ENCODE data around the gene SP3. TPM values are rescaled to one million over a fixed set of nuclear protein-coding genes. Genes with fewer than 3 reads are reported as not detected.

Gene SP3
- total RNA-seq, 1 donor from 2014 or later: 210 TPM

DNA sequence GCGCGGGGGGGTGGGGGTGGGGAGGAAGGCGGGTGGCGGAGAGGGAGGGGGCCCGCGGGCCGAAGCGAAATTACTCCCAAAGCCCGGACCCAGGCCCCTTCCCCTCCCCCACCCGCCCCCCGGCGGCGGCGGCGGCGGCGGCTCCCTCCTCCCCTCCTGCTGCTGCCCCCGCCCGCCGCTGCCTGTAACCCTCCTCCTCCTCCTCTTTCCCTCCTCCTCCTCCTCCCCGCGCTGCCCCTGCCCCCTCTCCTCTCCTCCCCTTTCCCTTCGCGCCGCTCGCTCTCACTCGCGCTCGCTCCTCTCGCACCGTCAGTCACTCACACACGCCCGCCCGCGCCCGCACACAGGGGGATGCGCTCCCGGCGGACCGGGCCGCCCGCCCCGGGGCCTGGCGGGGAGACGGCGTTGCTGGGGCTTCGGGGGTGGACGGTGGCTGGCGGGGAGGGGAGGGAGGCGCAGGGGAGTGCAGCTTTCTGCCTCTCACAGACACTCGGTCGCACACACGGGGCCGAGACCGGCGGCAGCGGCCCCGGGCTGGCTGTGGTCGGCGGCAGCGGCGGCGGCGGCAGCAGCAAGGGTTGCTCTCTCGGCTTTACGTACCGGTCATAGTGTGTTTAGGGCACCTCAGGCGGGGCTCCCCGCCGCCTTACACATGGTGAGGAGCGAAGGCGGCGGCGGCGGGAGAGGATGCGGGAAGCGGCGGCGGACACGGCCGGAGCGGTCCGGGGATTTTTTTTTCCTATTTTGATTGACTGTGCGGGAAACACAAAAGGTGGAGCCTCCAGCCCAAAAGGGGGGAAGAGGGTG, 405 bp downstream of the SP3 start:
- Histone ChIP-seq H3K27me3 (no peaks in the 10 kb centered on the region), H3K36me3 (peaks cover 17% of the 10 kb centered on the region), H3K79me2 (ENCODE audit: low read depth) (peaks cover 63% of the 10 kb centered on the region), H3K4me1 (peaks cover 22% of the 10 kb centered on the region), H2AFZ (replicated peaks) (no peak overlapping the region), H3K9ac (peak overlapping the region; percentile 93), H3K27ac (peak overlapping the region; percentile 97), H3K4me2 (peak overlapping the region; percentile 100), H4K20me1 (ENCODE audit: low read depth) (peaks cover 5% of the 10 kb centered on the region), H3F3A (ENCODE audit: low read depth) (peaks cover 33% of the 10 kb centered on the region), H3K9me3 (ENCODE audit: low read depth) (peaks cover 4% of the 10 kb centered on the region), H3K4me3 (peak overlapping the region; percentile 99)
- DNase-seq (ENCODE audit: low spot score): peak; percentile 87
- no peak for TF ChIP-seq EZH2 (IDR thresholded peaks at IDR 0.05)
- TF ChIP-seq, protein P1, sequence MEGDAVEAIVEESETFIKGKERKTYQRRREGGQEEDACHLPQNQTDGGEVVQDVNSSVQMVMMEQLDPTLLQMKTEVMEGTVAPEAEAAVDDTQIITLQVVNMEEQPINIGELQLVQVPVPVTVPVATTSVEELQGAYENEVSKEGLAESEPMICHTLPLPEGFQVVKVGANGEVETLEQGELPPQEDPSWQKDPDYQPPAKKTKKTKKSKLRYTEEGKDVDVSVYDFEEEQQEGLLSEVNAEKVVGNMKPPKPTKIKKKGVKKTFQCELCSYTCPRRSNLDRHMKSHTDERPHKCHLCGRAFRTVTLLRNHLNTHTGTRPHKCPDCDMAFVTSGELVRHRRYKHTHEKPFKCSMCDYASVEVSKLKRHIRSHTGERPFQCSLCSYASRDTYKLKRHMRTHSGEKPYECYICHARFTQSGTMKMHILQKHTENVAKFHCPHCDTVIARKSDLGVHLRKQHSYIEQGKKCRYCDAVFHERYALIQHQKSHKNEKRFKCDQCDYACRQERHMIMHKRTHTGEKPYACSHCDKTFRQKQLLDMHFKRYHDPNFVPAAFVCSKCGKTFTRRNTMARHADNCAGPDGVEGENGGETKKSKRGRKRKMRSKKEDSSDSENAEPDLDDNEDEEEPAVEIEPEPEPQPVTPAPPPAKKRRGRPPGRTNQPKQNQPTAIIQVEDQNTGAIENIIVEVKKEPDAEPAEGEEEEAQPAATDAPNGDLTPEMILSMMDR (IDR thresholded peaks at IDR 0.05): no peak
- TF ChIP-seq EZH2phosphoT487 (IDR thresholded peaks at IDR 0.05): no peak
- H3K27me3 Mint-ChIP-seq (ENCODE audit: insufficient read depth, low read depth): peaks cover 12% of the 10 kb centered on the region
- H3K4me3 Mint-ChIP-seq: peak overlapping the region; percentile 94
- peaks cover 23% of the 10 kb centered on the region for H3K4me1 Mint-ChIP-seq
- peak overlapping the region; percentile 99 for H3K27ac Mint-ChIP-seq
- peaks cover 22% of the 10 kb centered on the region for H3K36me3 Mint-ChIP-seq
- peaks cover 16% of the 10 kb centered on the region for H3K9me3 Mint-ChIP-seq

DNA sequence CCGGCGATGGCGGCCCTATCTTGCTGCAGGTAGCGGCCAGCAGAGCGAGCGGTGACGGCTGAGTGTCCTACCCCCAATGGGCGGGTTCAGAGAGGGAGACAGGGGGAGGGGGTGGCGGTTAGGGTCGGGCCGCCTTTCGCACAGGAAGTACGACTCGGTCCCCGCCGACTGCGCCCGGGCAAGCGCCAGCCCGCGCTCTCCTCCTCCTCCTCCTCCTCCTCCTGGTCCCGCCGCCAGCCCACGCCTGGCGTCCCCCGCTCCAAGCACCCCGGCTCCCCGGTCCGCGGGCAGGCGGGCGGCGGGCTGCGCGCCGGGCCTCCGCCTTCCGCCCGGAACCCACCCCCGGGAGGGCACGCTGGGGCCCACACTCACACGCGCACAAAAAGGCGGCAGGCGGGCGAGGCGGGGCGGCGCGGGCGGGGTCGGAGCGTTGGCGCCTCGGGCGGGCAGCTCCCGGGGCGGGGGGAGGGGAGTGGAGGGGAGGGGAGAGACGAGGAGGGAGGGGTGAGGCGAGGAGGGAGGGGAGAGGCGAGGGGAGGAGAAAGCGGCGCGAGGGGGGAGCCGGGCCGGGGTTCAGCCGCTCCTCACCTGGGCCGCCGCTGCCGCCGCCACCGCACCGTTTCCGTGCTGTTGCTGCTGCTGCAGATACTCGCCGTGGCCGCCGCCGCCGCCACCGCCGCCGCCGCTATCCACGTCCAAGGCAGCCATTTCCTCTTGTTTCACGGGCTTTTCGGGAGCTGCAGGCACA, 1.2 kb downstream of the SP3 start:
- H3K79me2 ChIP-seq (ENCODE audit: low read depth): peaks cover 70% of the 10 kb centered on the region

DNA sequence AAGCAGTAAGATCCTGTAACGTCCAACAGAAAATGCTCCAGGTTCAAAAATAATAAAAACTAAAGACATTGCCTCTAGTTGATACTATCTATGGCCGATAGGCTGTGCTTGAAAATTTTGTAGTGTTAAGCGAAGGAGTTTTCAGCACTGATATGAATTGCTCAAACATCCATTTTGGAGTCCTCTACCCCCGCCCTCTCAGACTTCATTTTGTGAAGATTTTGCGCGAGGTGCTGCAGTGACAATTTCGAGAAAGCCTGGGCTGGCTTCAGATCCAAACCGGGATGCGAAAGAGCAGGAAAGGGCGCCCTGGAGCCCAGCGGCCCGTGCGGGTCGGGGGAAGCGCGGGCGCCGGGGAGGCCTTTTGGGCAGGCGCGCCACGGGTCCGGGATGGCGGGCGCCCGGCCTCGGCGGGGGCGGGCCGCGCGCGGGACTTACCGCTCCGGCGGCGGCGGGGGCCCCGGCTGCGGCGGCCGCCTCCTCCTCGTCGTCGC, 1.8 kb downstream of the SP3 start:
- peak overlapping the region; percentile 97 for H3K27ac ChIP-seq
- Mint-ChIP-seq H3K36me3 (peaks cover 31% of the 10 kb centered on the region), H3K9me3 (peaks cover 25% of the 10 kb centered on the region), H3K4me1 (peaks cover 26% of the 10 kb centered on the region), H3K27ac (peak overlapping the region; percentile 98), H3K4me3 (peak overlapping the region; percentile 96), H3K27me3 (ENCODE audit: insufficient read depth, low read depth) (peaks cover 13% of the 10 kb centered on the region)
- H2AFZ ChIP-seq (replicated peaks): no peak overlapping the region
- H4K20me1 ChIP-seq (ENCODE audit: low read depth): peaks cover 19% of the 10 kb centered on the region
- peaks cover 4% of the 10 kb centered on the region for H3K9me3 ChIP-seq (ENCODE audit: low read depth)
- H3K9ac ChIP-seq: peak overlapping the region; percentile 65
- no peaks in the 10 kb centered on the region for H3K27me3 ChIP-seq
- TF ChIP-seq EZH2phosphoT487 (IDR thresholded peaks at IDR 0.05) (no peak), EZH2 (IDR thresholded peaks at IDR 0.05) (no peak)
- TF ChIP-seq, protein P1 (IDR thresholded peaks at IDR 0.05): peak; percentile 38
- H3K4me1 ChIP-seq: peaks cover 23% of the 10 kb centered on the region
- peaks cover 17% of the 10 kb centered on the region for H3K36me3 ChIP-seq
- H3K4me2 ChIP-seq: peak overlapping the region; percentile 100
- peaks cover 77% of the 10 kb centered on the region for H3K79me2 ChIP-seq (ENCODE audit: low read depth)
- no peak for DNase-seq (ENCODE audit: low spot score)
- peak overlapping the region; percentile 99 for H3K4me3 ChIP-seq
- H3F3A ChIP-seq (ENCODE audit: low read depth): peaks cover 33% of the 10 kb centered on the region

More for the DNA sequence above, 1.2 kb downstream of the SP3 start:
- H4K20me1 ChIP-seq (ENCODE audit: low read depth): peaks cover 13% of the 10 kb centered on the region
- peak overlapping the region; percentile 100 for H3K4me2 ChIP-seq
- peaks cover 4% of the 10 kb centered on the region for H3K9me3 ChIP-seq (ENCODE audit: low read depth)
- Mint-ChIP-seq H3K27me3 (ENCODE audit: insufficient read depth, low read depth) (peaks cover 13% of the 10 kb centered on the region), H3K27ac (no peak overlapping the region), H3K9me3 (peaks cover 22% of the 10 kb centered on the region), H3K36me3 (peaks cover 28% of the 10 kb centered on the region), H3K4me1 (peaks cover 26% of the 10 kb centered on the region), H3K4me3 (peak overlapping the region; percentile 83)
- no peaks in the 10 kb centered on the region for H3K27me3 ChIP-seq
- TF ChIP-seq, protein P1 (IDR thresholded peaks at IDR 0.05): peak; percentile 4
- TF ChIP-seq EZH2phosphoT487 (IDR thresholded peaks at IDR 0.05) (no peak), EZH2 (IDR thresholded peaks at IDR 0.05) (no peak)
- H3K36me3 ChIP-seq: peaks cover 17% of the 10 kb centered on the region
- peak overlapping the region; percentile 99 for H3K4me3 ChIP-seq
- DNase-seq (ENCODE audit: low spot score): peak; percentile 93
- peaks cover 33% of the 10 kb centered on the region for H3F3A ChIP-seq (ENCODE audit: low read depth)
- peak overlapping the region; percentile 97 for H3K27ac ChIP-seq
- H3K9ac ChIP-seq: no peak overlapping the region
- peaks cover 22% of the 10 kb centered on the region for H3K4me1 ChIP-seq
- no peak overlapping the region for H2AFZ ChIP-seq (replicated peaks)
